ENCODE data around the gene COA8.
"Not testable (repeated sequence)": the region's sequence is repeated elsewhere in the genome, so short reads cannot be mapped to it uniquely, and the experiment has no call there.

COA8 gene

DNA sequence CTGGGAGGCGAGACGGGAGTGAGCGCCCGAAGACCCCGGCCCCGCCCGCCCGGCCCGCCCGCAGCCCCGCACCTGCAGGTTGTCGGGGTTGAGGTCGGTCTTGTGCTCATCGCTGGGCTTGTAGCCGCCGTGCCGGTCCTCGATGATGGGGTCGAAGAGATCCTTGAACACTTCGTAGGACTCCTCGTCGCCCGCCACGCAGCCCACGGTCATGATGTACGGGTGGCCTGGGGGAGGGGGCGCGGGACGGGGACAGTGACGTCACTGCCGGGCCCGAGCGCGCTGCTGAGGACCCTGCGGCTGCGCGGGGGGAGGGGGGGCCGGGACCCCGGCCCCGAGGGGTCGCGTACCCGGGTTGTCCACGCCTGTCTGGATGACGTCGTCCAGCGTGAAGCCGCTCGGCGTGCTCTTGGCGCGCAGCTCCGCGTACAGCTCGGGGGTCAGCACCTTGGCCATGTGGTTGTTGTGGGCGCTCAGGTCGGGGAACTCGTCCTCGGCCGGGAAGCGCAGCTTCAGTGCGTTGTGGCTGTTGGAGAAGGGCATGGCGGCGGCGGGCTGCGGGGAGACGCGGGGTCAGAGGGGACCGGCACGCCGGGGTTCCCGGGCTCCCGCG is 40.7 kb upstream of the COA8 start:
- TF ChIP-seq, protein P1, sequence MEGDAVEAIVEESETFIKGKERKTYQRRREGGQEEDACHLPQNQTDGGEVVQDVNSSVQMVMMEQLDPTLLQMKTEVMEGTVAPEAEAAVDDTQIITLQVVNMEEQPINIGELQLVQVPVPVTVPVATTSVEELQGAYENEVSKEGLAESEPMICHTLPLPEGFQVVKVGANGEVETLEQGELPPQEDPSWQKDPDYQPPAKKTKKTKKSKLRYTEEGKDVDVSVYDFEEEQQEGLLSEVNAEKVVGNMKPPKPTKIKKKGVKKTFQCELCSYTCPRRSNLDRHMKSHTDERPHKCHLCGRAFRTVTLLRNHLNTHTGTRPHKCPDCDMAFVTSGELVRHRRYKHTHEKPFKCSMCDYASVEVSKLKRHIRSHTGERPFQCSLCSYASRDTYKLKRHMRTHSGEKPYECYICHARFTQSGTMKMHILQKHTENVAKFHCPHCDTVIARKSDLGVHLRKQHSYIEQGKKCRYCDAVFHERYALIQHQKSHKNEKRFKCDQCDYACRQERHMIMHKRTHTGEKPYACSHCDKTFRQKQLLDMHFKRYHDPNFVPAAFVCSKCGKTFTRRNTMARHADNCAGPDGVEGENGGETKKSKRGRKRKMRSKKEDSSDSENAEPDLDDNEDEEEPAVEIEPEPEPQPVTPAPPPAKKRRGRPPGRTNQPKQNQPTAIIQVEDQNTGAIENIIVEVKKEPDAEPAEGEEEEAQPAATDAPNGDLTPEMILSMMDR (IDR thresholded peaks at IDR 0.05; ENCODE audit: insufficient read depth, low read depth, low read length, missing control alignments) = no peak
- H3K4me3 ChIP-seq (ENCODE audit: low read length) = peak overlapping the region; percentile 60
- no peak for DNase-seq (ENCODE audit: low read depth)

- peak within 1 kb of the TSS; percentile 60 for H3K4me3 ChIP-seq (ENCODE audit: low read length)
- TF ChIP-seq, protein P1 (IDR thresholded peaks at IDR 0.05; ENCODE audit: insufficient read depth, low read depth, low read length, missing control alignments) = no peak
- DNase-seq (ENCODE audit: low read depth) = peak; percentile 64
Observed at GRCh38 chr14:103522649-103523574, 39.8 kb upstream of the COA8 start, which contains the start of gene CKB. Gene CKB (minus strand): TSS chr14:103522830. CDS start chr14:103522493, 337 bp downstream.

- TF ChIP-seq, protein P1 (IDR thresholded peaks at IDR 0.05; ENCODE audit: insufficient read depth, low read depth, low read length, missing control alignments) = no peak
- H3K4me3 ChIP-seq (ENCODE audit: low read length) = no peak overlapping the region
- no peak for DNase-seq (ENCODE audit: low read depth)
Observed at GRCh38 chr14:103523575-103523954, 39.2 kb upstream of the COA8 start.

DNA sequence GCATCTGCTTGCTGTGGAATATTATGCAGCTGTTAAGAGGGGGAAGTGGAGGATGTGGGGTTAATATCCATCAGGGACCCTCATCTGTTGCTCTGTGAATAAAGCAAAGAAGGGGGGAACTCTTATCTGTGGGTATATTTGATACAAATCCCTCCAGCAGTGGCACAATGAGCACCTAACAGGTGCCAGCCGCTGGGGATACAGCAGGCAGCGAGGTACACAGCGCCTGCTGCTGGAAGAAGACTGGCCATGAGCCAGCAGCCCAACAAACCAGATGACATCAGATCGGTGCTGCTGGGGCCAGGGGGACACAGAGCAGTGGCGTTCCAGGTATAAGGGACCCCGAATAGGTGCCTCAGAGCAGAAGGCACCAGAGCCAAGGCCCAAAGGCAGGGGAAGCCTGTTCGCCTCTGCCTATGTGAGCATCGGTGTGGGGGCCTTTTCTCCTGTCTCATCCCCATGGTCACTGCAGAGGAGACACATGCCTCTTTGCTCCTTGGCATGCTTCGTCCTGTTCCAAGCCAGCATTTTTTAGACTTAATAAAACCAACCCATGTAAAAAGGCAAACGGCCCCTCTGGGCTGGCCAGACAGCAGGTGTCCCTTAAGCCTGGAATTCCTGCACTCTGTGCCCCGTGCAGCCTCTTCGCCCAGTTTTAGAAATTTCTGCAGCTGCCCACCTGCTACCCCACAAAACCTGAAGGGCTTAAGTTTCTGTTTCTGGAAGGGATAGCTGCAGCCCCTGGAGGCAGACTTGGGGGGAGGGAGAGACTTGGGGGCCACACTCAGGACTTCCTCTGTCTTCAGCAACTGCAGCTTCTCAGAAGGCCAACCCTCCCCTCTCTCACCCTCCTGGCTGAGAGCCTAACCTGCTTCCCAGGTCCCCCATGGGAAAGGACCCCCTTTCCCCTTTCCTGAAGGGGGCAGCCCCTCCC is 38.5 kb upstream of the COA8 start:
- TF ChIP-seq, protein P1 (IDR thresholded peaks at IDR 0.05; ENCODE audit: insufficient read depth, low read depth, low read length, missing control alignments) = no peak
- no peak overlapping the region for H3K4me3 ChIP-seq (ENCODE audit: low read length)
- DNase-seq (ENCODE audit: low read depth) = no peak

GRCh38 chr14:103525430-103526246 is 37.1 kb upstream of the COA8 start:
- not testable (repeated sequence) for DNase-seq (ENCODE audit: low read depth); H3K4me3 ChIP-seq (ENCODE audit: low read length)

- TF ChIP-seq, protein P1 (IDR thresholded peaks at IDR 0.05; ENCODE audit: insufficient read depth, low read depth, low read length, missing control alignments) = no peak
- no peak overlapping the region for H3K4me3 ChIP-seq (ENCODE audit: low read length)
- no peak for DNase-seq (ENCODE audit: low read depth)
Observed at GRCh38 chr14:103526247-103526913, 36.4 kb upstream of the COA8 start.
